GM23338 (cell line): ENCODE data around the gene ANKRD63. TPM values are rescaled to one million over a fixed set of nuclear protein-coding genes. Genes with fewer than 3 reads are reported as not detected.

Experiments
- CTCF ChIP-seq, 2 experiments: fragments of 200-600 bp in 1 of 2; sonication (generic) in 1 of 2; conservative IDR thresholded peaks; 2 replicates each; pipeline versions ENCODE4 v1.5.1 to v1.6.1; 2016 to 2017; ENCODE audit warnings: antibody characterized with exemption in 2 of 2, low read depth in 2 of 2, mild to moderate bottlenecking in 2 of 2, moderate library complexity in 1 of 2
- ETS1 ChIP-seq: IDR thresholded peaks from 2 replicates; pipeline ENCODE4 v1.6.1; 2016; ENCODE audit warnings: antibody characterized with exemption
- EZH2 ChIP-seq: fragments of 200-600 bp; sonication (generic); IDR thresholded peaks from one replicate; pipeline ENCODE4 v1.8.0; 2017; ENCODE audit warnings: antibody characterized with exemption, mild to moderate bottlenecking, low read depth; ENCODE audit not compliant: unreplicated experiment
- NANOG ChIP-seq: IDR thresholded peaks from 2 replicates; pipeline ENCODE4 v1.6.1; 2016; ENCODE audit warnings: antibody characterized with exemption, borderline replicate concordance
- POLR2AphosphoS5 ChIP-seq: IDR thresholded peaks from 2 replicates; pipeline ENCODE4 v1.6.1; 2016; ENCODE audit warnings: antibody characterized with exemption, low read depth
- ZNF114 ChIP-seq: fragments of 250-450 bp; sonication (Bioruptor Pico); IDR thresholded peaks from 2 replicates; pipeline ENCODE4 v1.5.0; 2020; ENCODE audit warnings: mild to moderate bottlenecking, moderate library complexity
- polyA plus RNA-seq: library from polyadenylated mRNA; unstranded; fragments of >200 nt; fragmentation: Nextera tagmentation; extraction: Ambion mirVana; gene quantifications from 2 replicates; pipeline ENCODE4 v1.2.1, GENCODE V29; 2016
- total RNA-seq: library from RNA; depleted of rRNA; stranded (reverse); fragments of >200 nt; shearing (Covaris generic); gene quantifications from 2 replicates; pipeline ENCODE4 v1.2.3, GENCODE V29; 2014
- TF ChIP-seq, protein P1 (sequence below): fragments of 250-450 bp; sonication (Bioruptor Pico); IDR thresholded peaks from 2 replicates; pipeline ENCODE4 v1.5.0; 2020; ENCODE audit warnings: mild to moderate bottlenecking, moderate library complexity

ANKRD63 gene
- total and polyA plus RNA-seq, 2 experiments from 2014 or later = 0.59 TPM; not detected in 1

- TF ChIP-seq, protein P1, sequence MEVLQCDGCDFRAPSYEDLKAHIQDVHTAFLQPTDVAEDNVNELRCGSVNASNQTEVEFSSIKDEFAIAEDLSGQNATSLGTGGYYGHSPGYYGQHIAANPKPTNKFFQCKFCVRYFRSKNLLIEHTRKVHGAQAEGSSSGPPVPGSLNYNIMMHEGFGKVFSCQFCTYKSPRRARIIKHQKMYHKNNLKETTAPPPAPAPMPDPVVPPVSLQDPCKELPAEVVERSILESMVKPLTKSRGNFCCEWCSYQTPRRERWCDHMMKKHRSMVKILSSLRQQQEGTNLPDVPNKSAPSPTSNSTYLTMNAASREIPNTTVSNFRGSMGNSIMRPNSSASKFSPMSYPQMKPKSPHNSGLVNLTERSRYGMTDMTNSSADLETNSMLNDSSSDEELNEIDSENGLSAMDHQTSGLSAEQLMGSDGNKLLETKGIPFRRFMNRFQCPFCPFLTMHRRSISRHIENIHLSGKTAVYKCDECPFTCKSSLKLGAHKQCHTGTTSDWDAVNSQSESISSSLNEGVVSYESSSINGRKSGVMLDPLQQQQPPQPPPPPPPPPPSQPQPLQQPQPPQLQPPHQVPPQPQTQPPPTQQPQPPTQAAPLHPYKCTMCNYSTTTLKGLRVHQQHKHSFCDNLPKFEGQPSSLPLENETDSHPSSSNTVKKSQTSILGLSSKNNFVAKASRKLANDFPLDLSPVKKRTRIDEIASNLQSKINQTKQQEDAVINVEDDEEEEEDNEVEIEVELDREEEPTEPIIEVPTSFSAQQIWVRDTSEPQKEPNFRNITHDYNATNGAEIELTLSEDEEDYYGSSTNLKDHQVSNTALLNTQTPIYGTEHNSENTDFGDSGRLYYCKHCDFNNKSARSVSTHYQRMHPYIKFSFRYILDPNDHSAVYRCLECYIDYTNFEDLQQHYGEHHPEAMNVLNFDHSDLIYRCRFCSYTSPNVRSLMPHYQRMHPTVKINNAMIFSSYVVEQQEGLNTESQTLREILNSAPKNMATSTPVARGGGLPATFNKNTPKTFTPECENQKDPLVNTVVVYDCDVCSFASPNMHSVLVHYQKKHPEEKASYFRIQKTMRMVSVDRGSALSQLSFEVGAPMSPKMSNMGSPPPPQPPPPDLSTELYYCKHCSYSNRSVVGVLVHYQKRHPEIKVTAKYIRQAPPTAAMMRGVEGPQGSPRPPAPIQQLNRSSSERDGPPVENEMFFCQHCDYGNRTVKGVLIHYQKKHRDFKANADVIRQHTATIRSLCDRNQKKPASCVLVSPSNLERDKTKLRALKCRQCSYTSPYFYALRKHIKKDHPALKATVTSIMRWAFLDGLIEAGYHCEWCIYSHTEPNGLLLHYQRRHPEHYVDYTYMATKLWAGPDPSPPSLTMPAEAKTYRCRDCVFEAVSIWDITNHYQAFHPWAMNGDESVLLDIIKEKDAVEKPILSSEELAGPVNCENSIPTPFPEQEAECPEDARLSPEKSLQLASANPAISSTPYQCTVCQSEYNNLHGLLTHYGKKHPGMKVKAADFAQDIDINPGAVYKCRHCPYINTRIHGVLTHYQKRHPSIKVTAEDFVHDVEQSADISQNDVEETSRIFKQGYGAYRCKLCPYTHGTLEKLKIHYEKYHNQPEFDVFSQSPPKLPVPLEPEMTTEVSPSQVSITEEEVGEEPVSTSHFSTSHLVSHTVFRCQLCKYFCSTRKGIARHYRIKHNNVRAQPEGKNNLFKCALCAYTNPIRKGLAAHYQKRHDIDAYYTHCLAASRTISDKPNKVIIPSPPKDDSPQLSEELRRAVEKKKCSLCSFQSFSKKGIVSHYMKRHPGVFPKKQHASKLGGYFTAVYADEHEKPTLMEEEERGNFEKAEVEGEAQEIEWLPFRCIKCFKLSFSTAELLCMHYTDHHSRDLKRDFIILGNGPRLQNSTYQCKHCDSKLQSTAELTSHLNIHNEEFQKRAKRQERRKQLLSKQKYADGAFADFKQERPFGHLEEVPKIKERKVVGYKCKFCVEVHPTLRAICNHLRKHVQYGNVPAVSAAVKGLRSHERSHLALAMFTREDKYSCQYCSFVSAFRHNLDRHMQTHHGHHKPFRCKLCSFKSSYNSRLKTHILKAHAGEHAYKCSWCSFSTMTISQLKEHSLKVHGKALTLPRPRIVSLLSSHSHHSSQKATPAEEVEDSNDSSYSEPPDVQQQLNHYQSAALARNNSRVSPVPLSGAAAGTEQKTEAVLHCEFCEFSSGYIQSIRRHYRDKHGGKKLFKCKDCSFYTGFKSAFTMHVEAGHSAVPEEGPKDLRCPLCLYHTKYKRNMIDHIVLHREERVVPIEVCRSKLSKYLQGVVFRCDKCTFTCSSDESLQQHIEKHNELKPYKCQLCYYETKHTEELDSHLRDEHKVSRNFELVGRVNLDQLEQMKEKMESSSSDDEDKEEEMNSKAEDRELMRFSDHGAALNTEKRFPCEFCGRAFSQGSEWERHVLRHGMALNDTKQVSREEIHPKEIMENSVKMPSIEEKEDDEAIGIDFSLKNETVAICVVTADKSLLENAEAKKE (CRISPR knock-in tag) = no peak
- TF ChIP-seq CTCF (conservative IDR thresholded peaks at IDR 0.05; ENCODE audit: low read depth in 2 of 2) (no peak), POLR2AphosphoS5 (no peak), ETS1 (no peak), ZNF114 (CRISPR knock-in tag) (no peak), NANOG (no peak), EZH2 (no peak)
Observed at GRCh38 chr15:40285554-40286011, 2.7 kb upstream of the ANKRD63 start (continued).
